HEK293 (cell line): ENCODE measurements around the gene VAV2.

Experiments
- CTCF ChIA-PET: fragments of 350-600 bp; formaldehyde crosslinking; extraction: SDS; loops from one replicate; lab custom pipeline; 2021; ENCODE audit warnings: antibody characterized with exemption; lab: Yijun Ruan, JAX
- POLR2A ChIA-PET: fragments of 300-600 bp; formaldehyde crosslinking; extraction: SDS; loops from one replicate; lab custom pipeline; 2020; ENCODE audit warnings: antibody characterized with exemption, inconsistent platforms; lab: Yijun Ruan, JAX
- H3K27ac ChIP-seq: fragments of 200-500 bp; sonication (Bioruptor generic); 2 replicates; pipeline ENCODE4 v1.5.1; 2014; ENCODE audit warnings: low read depth, low read length, control low read depth, inconsistent platforms; ENCODE audit errors: extremely low read depth
- H3K36me3 ChIP-seq, 2 experiments: fragments of 200-500 bp in 1 of 2; sonication (Bioruptor generic) in 1 of 2; 1 replicate in 1 of 2; 2 replicates in 1 of 2; pipeline ENCODE4 v1.5.1; 2014 to 2017; ENCODE audit warnings: inconsistent platforms in 2 of 2, low read length in 2 of 2; ENCODE audit not compliant: control insufficient read depth in 2 of 2, insufficient read depth in 1 of 2
- H3K4me1 ChIP-seq: fragments of 200-500 bp; sonication (Bioruptor generic); 2 replicates; pipeline ENCODE4 v1.5.1; 2014; ENCODE audit warnings: mild to moderate bottlenecking, low read length, inconsistent platforms; ENCODE audit not compliant: control insufficient read depth, insufficient read depth
- H3K4me3 ChIP-seq: 2 replicates; pipeline ENCODE4 v1.5.1; 2011; ENCODE audit warnings: low read depth, mild to moderate bottlenecking, control low read depth, low read length, moderate library complexity
- H3K9me3 ChIP-seq: fragments of 200-500 bp; sonication (Bioruptor generic); 2 replicates; pipeline ENCODE4 v1.5.1; 2014; ENCODE audit warnings: low read depth, low read length, inconsistent platforms; ENCODE audit not compliant: control insufficient read depth, insufficient read depth
- AEBP2 ChIP-seq: fragments of 450-650 bp; formaldehyde crosslinking; IDR thresholded peaks from 2 replicates; pipeline ENCODE4 v1.5.1; 2016; ENCODE audit warnings: missing biosample characterization, missing genetic modification characterization, borderline replicate concordance
- EGR2 ChIP-seq: fragments of 450-650 bp; formaldehyde crosslinking; IDR thresholded peaks from 2 replicates; pipeline ENCODE4 v1.5.1; 2016; ENCODE audit warnings: low read depth, missing biosample characterization, missing genetic modification characterization
- GLIS1 ChIP-seq: fragments of 450-650 bp; formaldehyde crosslinking; IDR thresholded peaks from 2 replicates; pipeline ENCODE4 v1.5.1; 2016; ENCODE audit warnings: missing biosample characterization, missing genetic modification characterization
- KLF1 ChIP-seq: fragments of 450-650 bp; formaldehyde crosslinking; IDR thresholded peaks from 2 replicates; pipeline ENCODE4 v1.5.1; 2016; ENCODE audit warnings: missing biosample characterization, missing genetic modification characterization
- KLF16 ChIP-seq: fragments of 450-650 bp; formaldehyde crosslinking; IDR thresholded peaks from 2 replicates; pipeline ENCODE4 v1.5.1; 2017; ENCODE audit warnings: missing biosample characterization, missing genetic modification characterization
- KLF8 ChIP-seq: fragments of 450-650 bp; formaldehyde crosslinking; IDR thresholded peaks from 2 replicates; pipeline ENCODE4 v1.5.1; 2016; ENCODE audit warnings: missing biosample characterization, missing genetic modification characterization
- KLF9 ChIP-seq: fragments of 450-650 bp; formaldehyde crosslinking; IDR thresholded peaks from 2 replicates; pipeline ENCODE4 v1.5.1; 2016; ENCODE audit warnings: missing biosample characterization, missing genetic modification characterization, low read depth
- MYNN ChIP-seq: fragments of 450-650 bp; formaldehyde crosslinking; IDR thresholded peaks from 2 replicates; pipeline ENCODE4 v1.5.1; 2016; ENCODE audit warnings: missing biosample characterization, missing genetic modification characterization, borderline replicate concordance
- SP2 ChIP-seq: fragments of 450-650 bp; formaldehyde crosslinking; IDR thresholded peaks from 2 replicates; pipeline ENCODE4 v1.5.1; 2016; ENCODE audit warnings: missing biosample characterization, missing genetic modification characterization
- SP3 ChIP-seq: fragments of 450-650 bp; formaldehyde crosslinking; IDR thresholded peaks from 2 replicates; pipeline ENCODE4 v1.5.1; 2016; ENCODE audit warnings: missing biosample characterization, missing genetic modification characterization
- ZBTB1 ChIP-seq: fragments of 450-650 bp; formaldehyde crosslinking; IDR thresholded peaks from 2 replicates; pipeline ENCODE4 v1.5.1; 2016; ENCODE audit warnings: missing biosample characterization, missing genetic modification characterization
- ZBTB48 ChIP-seq: fragments of 450-650 bp; formaldehyde crosslinking; IDR thresholded peaks from 2 replicates; pipeline ENCODE4 v1.5.1; 2016; ENCODE audit warnings: missing biosample characterization, missing genetic modification characterization
- ZBTB7A ChIP-seq: fragments of 450-650 bp; formaldehyde crosslinking; IDR thresholded peaks from 2 replicates; pipeline ENCODE4 v1.5.1; 2016; ENCODE audit warnings: low read depth, missing biosample characterization, missing genetic modification characterization
- ZFHX2 ChIP-seq: fragments of 450-650 bp; formaldehyde crosslinking; conservative IDR thresholded peaks from 2 replicates; pipeline ENCODE4 v1.5.1; 2016; ENCODE audit warnings: missing biosample characterization, missing genetic modification characterization
- ZIC2 ChIP-seq: fragments of 450-650 bp; formaldehyde crosslinking; IDR thresholded peaks from 2 replicates; pipeline ENCODE4 v1.5.1; 2016; ENCODE audit warnings: missing biosample characterization, missing genetic modification characterization
- ZNF10 ChIP-seq: fragments of 450-650 bp; formaldehyde crosslinking; IDR thresholded peaks from 2 replicates; pipeline ENCODE4 v1.5.1; 2017; ENCODE audit warnings: missing biosample characterization, missing genetic modification characterization
- ZNF221 ChIP-seq: fragments of 450-650 bp; formaldehyde crosslinking; IDR thresholded peaks from 2 replicates; pipeline ENCODE4 v1.5.1; 2017; ENCODE audit warnings: missing biosample characterization, missing genetic modification characterization, borderline replicate concordance
- ZNF280D ChIP-seq: fragments of 450-650 bp; formaldehyde crosslinking; IDR thresholded peaks from 2 replicates; pipeline ENCODE4 v1.5.1; 2016; ENCODE audit warnings: missing biosample characterization, missing genetic modification characterization
- ZNF311 ChIP-seq: fragments of 450-650 bp; formaldehyde crosslinking; IDR thresholded peaks from 2 replicates; pipeline ENCODE4 v1.5.1; 2017; ENCODE audit warnings: missing biosample characterization, missing genetic modification characterization, borderline replicate concordance
- ZNF621 ChIP-seq: fragments of 450-650 bp; formaldehyde crosslinking; IDR thresholded peaks from 2 replicates; pipeline ENCODE4 v1.5.1; 2017; ENCODE audit warnings: missing biosample characterization, missing genetic modification characterization
- ZNF664 ChIP-seq: fragments of 450-650 bp; formaldehyde crosslinking; IDR thresholded peaks from 2 replicates; pipeline ENCODE4 v1.5.1; 2016; ENCODE audit warnings: missing biosample characterization, missing genetic modification characterization
- ZNF670 ChIP-seq: fragments of 450-650 bp; formaldehyde crosslinking; IDR thresholded peaks from 2 replicates; pipeline ENCODE4 v1.5.1; 2016; ENCODE audit warnings: missing biosample characterization, missing genetic modification characterization, low read depth

VAV2 gene

DNA sequence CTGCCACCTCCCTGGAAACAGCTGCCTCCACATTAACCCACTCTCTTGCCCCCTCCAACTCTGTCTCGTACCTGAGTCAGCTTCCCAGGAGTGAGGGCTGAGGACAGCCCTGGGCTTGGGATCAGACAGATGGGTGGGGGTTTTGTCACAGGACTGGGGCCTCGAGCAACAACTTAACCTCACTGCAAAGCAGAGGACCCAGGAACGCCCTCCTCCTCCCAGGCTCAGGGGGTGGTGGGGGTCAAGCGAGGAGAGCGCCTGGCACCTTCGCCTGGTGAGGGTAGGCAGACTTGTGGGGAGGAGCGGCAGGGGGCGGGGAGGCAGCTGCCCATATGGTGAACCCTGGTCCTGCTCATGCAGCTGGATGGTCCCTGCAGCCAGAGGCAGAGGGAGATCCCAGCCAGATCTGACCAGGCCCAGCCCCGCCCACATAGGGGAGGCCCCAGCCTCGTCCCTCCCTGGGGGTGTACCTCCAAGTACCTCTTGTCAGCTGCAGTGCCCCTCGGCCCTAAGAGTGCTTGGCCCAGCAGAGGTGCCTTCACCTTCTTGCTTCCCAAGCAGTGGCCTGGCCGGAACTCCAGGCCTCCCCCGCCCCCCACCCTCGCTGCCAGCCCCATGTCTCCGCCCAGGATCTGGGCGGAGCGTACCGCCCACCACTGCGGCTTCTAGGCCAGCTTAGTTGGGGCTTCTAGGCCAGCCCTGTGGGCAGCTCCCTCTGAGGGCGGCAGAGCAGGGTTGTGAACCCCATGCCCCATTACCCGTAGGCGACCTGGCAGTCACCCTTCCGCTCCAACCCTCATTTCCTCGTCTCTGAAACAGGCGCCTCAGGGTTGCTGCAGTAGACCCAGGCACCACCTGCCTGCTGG, 254.1 kb downstream of the VAV2 start, which contains the start of gene SARDH:
Gene SARDH, minus strand, starts transcription at position 579 of the 866 bp plus-strand sequence. CDS start 4,179 bp downstream, outside the sequence.
- no peaks in the 10 kb centered on the region for H3K36me3 ChIP-seq
- peak; percentile 89 for TF ChIP-seq EGR2 (tag by site-specific recombination)
- peak; percentile 93 for TF ChIP-seq ZFHX2
- TF ChIP-seq KLF9, result peak; percentile 46; the same call in 1 of the 2 replicates
- TF ChIP-seq ZNF10 (tag by site-specific recombination), result 0 out of 2 replicates have a peak, but pooled peaks have one; percentile 10
- no peak for TF ChIP-seq ZBTB1
- TF ChIP-seq SP2 (tag by site-specific recombination), result peak; percentile 93
- peak; percentile 60 for TF ChIP-seq SP3 (tag by site-specific recombination)
- no peak for TF ChIP-seq ZNF280D (tag by site-specific recombination)
- no peak for TF ChIP-seq ZNF311
- TF ChIP-seq KLF1, result peak; percentile 38
- 0 out of 2 replicates have a peak, but pooled peaks have one; percentile 23 for TF ChIP-seq ZBTB48
- peak; percentile 24; the same call in 1 of the 2 replicates for TF ChIP-seq GLIS1 (tag by site-specific recombination)
- TF ChIP-seq ZBTB7A (tag by site-specific recombination), result no peak
- no peak for TF ChIP-seq ZNF670
- no peak for TF ChIP-seq KLF16 (tag by site-specific recombination)
- no peak within 1 kb of the TSS; the same call in 1 of the 2 replicates for H3K4me3 ChIP-seq
- no peaks in the 10 kb centered on the region for H3K9me3 ChIP-seq
- H3K4me1 ChIP-seq, result no peaks in the 10 kb centered on the region
- ChIA-PET CTCF (interaction anchor here (0.5 to 1.6 kb wide), 5 partner anchors 44 to 1801 kb away, joined by 3 to 8 read pairs (median 5); no protein-coding TSS in a partner anchor), POLR2A (interaction anchor here (1.1 kb wide), 1 partner anchor 279 kb away, joined by 3 read pairs; the partner anchor contains the start of gene CACFD1)
- H3K27ac ChIP-seq, result no peak within 1 kb of the TSS; the same call in 1 of the 2 replicates

- H3K9me3 ChIP-seq, result no peaks in the 10 kb centered on the region
- no peak overlapping the region for H3K27ac ChIP-seq
- POLR2A ChIA-PET, result interaction anchor here (1.1 kb wide), 1 partner anchor 278 kb away, joined by 3 read pairs; the partner anchor contains the start of gene CACFD1
- H3K36me3 ChIP-seq, result no peaks in the 10 kb centered on the region
- CTCF ChIA-PET, result interaction anchor here (2.0 kb wide), 1 partner anchor 10 kb away, joined by 5 read pairs; no protein-coding TSS in a partner anchor
- no peak for TF ChIP-seq AEBP2
- no peak for TF ChIP-seq ZNF664 (tag by site-specific recombination)
- TF ChIP-seq ZIC2 (tag by site-specific recombination), result no peak
- no peak for TF ChIP-seq ZNF621 (tag by site-specific recombination)
- no peak for TF ChIP-seq MYNN (tag by site-specific recombination)
- TF ChIP-seq ZNF221 (tag by site-specific recombination), result no peak
- TF ChIP-seq KLF8 (tag by site-specific recombination), result no peak
- H3K4me3 ChIP-seq, result no peak overlapping the region
- H3K4me1 ChIP-seq, result no peaks in the 10 kb centered on the region
Measured at GRCh38 chr9:133737071-133737773, 254.9 kb downstream of the VAV2 start.
